Stomach (tissue), 4 donors: ENCODE measurements around the gene SLC27A3.

Experiments
- CTCF ChIP-seq, 7 experiments: fragments of 450-650 bp in 4 of 7; fragments of 200-600 bp in 3 of 7; sonication (generic) in 3 of 7; IDR thresholded peaks; one replicate each; pipeline ENCODE4 v1.5.1; 2016 to 2019; ENCODE audit warnings: antibody characterized with exemption in 7 of 7, control low read depth in 2 of 7, mild to moderate bottlenecking in 1 of 7
- POLR2A ChIP-seq, 4 donors: fragments of 450-650 bp; IDR thresholded peaks; one replicate each; pipeline ENCODE4 v1.6.1; 2016; ENCODE audit warnings: antibody characterized with exemption in 4 of 4, control low read depth in 2 of 4, mild to moderate bottlenecking in 1 of 4, moderate library complexity in 1 of 4

DNA sequence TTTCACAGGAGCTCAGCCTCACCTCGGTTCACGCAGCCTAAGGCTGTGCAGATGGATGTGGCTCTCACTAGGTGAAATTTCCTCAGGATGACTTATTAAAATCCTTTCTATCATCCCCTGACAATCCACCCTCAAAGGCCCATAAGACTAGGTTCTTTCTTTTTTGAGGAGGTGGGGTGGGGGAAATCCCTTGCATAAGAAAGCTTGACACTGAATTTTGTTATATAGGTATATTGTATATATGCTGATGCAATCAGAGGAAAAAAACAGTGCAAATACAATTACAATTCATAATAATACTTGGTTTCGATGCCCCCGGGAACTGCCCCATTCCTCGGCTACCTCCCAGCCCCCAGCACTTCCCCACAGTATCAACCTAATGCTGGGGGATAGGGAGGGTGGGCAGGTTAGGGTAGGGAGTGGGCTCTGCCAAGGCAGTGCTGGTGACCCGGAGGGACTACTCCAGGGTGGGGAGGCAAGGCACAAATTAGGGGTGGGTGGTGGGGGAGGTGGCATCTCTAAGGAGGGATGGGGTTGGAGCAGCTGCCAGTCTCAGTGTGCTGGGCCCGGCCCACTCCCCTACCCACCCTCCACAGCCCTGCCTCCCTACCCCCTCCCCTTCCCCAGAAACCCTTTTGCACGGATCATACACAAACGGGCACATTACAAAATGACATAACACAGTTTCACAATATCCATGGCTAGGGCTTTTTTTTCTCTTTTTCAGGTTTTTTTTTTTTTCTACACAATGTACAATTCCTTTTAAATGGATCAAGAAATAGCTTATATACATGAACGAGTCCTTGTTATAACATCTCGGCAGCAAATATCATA lies 30.9 kb downstream of the SLC27A3 start:
- TF ChIP-seq CTCF (IDR thresholded peaks at IDR 0.05) (no peak), POLR2A (IDR thresholded peaks at IDR 0.05) (no peak)
